GM04504 (cell line): Measurements from ENCODE around the gene MOGAT3.
A peak's percentile ranks its signal among the peaks of the same experiment; 100 is the strongest.

Experiments used
- DNase-seq: peaks from one replicate; pipeline ENCODE4 v3.0.0-alpha.2; 2012; ENCODE audit warnings: low read depth

The MOGAT3 gene

GRCh38 chr7:101233907-101234547 is 33.2 kb upstream of the MOGAT3 start:
- DNase-seq: no peak

GRCh38 chr7:101232141-101232850 is 31.5 kb upstream of the MOGAT3 start:
- no peak for DNase-seq

- no peak for DNase-seq
Measured at GRCh38 chr7:101231644-101232043, 30.8 kb upstream of the MOGAT3 start.

- DNase-seq: no peak
Measured at GRCh38 chr7:101226721-101227120, 25.9 kb upstream of the MOGAT3 start.

GRCh38 chr7:101225650-101226049 is 24.8 kb upstream of the MOGAT3 start:
- DNase-seq: no peak

- no peak for DNase-seq
Measured at GRCh38 chr7:101223528-101223927, 22.7 kb upstream of the MOGAT3 start.

- DNase-seq: no peak
Measured at GRCh38 chr7:101222275-101222830, 21.5 kb upstream of the MOGAT3 start.

- no peak for DNase-seq
Measured at GRCh38 chr7:101220295-101220694, 19.5 kb upstream of the MOGAT3 start.

- DNase-seq: no peak
Measured at GRCh38 chr7:101218236-101219125, 17.6 kb upstream of the MOGAT3 start.

GRCh38 chr7:101217388-101218235 is 16.8 kb upstream of the MOGAT3 start, which contains the start of the genes PLOD3 and ZNHIT1:
TSS of gene PLOD3 (minus strand) at chr7:101217581. CDS start at chr7:101217274, 307 bp downstream.
TSS of gene ZNHIT1 (plus strand) at chr7:101218165. CDS start at chr7:101218196, 31 bp downstream.
- peak; percentile 97 for DNase-seq

GRCh38 chr7:101216860-101217387 is 16.1 kb upstream of the MOGAT3 start:
- no peak for DNase-seq

GRCh38 chr7:101216001-101216859 is 15.4 kb upstream of the MOGAT3 start:
- no peak for DNase-seq

- no peak for DNase-seq
Measured at GRCh38 chr7:101212014-101212413, 11.2 kb upstream of the MOGAT3 start.

GRCh38 chr7:101211501-101211900 is 10.7 kb upstream of the MOGAT3 start:
- no peak for DNase-seq

- no peak for DNase-seq
Measured at GRCh38 chr7:101210143-101210542, 9.3 kb upstream of the MOGAT3 start.

- DNase-seq: no peak
Measured at GRCh38 chr7:101208794-101209193, 8.0 kb upstream of the MOGAT3 start.

GRCh38 chr7:101207459-101207858 is 6.6 kb upstream of the MOGAT3 start:
- DNase-seq: no peak

GRCh38 chr7:101206665-101207042 is 5.8 kb upstream of the MOGAT3 start:
- no peak for DNase-seq

GRCh38 chr7:101205901-101206664 is 5.2 kb upstream of the MOGAT3 start:
- DNase-seq: no peak
